Measurements from ENCODE around the gene HNRNPUL1. TPM values are rescaled to one million over a fixed set of nuclear protein-coding genes. Genes with fewer than 3 reads are reported as not detected.

Gene HNRNPUL1
- total and polyA plus RNA-seq, 9 of the 15 experiments (the other 6 are each of a cell fraction or from before 2014, with no cell fraction given) = 7.3 to 211 (median 85.0) TPM

GRCh38 chr19:41351339-41352245, 87.4 kb downstream of the HNRNPUL1 start (continued):
- TF ChIP-seq SFPQ (IDR thresholded peaks at IDR 0.05; ENCODE audit: low read depth, low read length) (no peak), ZNF583 (CRISPR knock-in tag; IDR thresholded peaks at IDR 0.05) (no peak), XRCC4 (IDR thresholded peaks at IDR 0.05; ENCODE audit: extremely low read depth, insufficient read depth, insufficient read length) (no peak), CHD7 (IDR thresholded peaks at IDR 0.05; ENCODE audit: low read depth, low read length) (no peak), PREB (CRISPR knock-in tag; IDR thresholded peaks at IDR 0.05) (no peak), SMC3 (conservative IDR thresholded peaks at IDR 0.05; ENCODE audit: insufficient read depth, low read depth, low read length) (no peak), MEF2A (IDR thresholded peaks at IDR 0.05; ENCODE audit: control insufficient read depth, low read depth, low read length) (no peak), CTCF (IDR thresholded peaks at IDR 0.05 in 2 of 3, conservative IDR thresholded peaks at IDR 0.05 in 1 of 3; ENCODE audit: insufficient read depth in 2 of 3, low read depth in 1 of 3, low read length in 3 of 3) (no peak), CHCHD3 (CRISPR knock-in tag; IDR thresholded peaks at IDR 0.05) (no peak)

Measured in K562 (cell line).